Glutamatergic neuron (in vitro differentiated cells): ENCODE measurements around the gene TSC22D1. TPM values are rescaled to one million over a fixed set of nuclear protein-coding genes. Genes with fewer than 3 reads are reported as not detected.

Experiments used
- DNase-seq: peaks from one replicate; pipeline ENCODE4 v3.0.0; 2022
- H3K27ac Mint-ChIP-seq: one replicate; pipeline ENCODE4 v1.8.0; 2020; ENCODE audit warnings: mild to moderate bottlenecking, mixed read lengths, inconsistent platforms; ENCODE audit not compliant: unreplicated experiment
- H3K27me3 Mint-ChIP-seq: one replicate; pipeline ENCODE4 v1.8.0; 2020; ENCODE audit warnings: mild to moderate bottlenecking, moderate library complexity, mixed read lengths, inconsistent platforms; ENCODE audit not compliant: unreplicated experiment
- H3K36me3 Mint-ChIP-seq: one replicate; pipeline ENCODE4 v1.8.0; 2020; ENCODE audit warnings: mild to moderate bottlenecking, mixed read lengths, inconsistent platforms; ENCODE audit not compliant: unreplicated experiment
- H3K4me1 Mint-ChIP-seq: one replicate; pipeline ENCODE4 v1.8.0; 2020; ENCODE audit warnings: mild to moderate bottlenecking, low read depth, mixed read lengths, inconsistent platforms; ENCODE audit not compliant: unreplicated experiment
- H3K4me3 Mint-ChIP-seq: one replicate; pipeline ENCODE4 v1.8.0; 2020; ENCODE audit warnings: mild to moderate bottlenecking, mixed read lengths, inconsistent platforms; ENCODE audit not compliant: unreplicated experiment
- H3K9me3 Mint-ChIP-seq: one replicate; pipeline ENCODE4 v1.8.0; 2020; ENCODE audit warnings: mild to moderate bottlenecking, moderate library complexity, mixed read lengths, inconsistent platforms; ENCODE audit not compliant: unreplicated experiment
- total RNA-seq: library from RNA; stranded (reverse); fragmentation: NEBNext Ultra II Directional; extraction: Animal tissue kit (Norgen Biotek cat#: 25700); gene quantifications from one replicate; pipeline ENCODE4 v1.2.1, GENCODE V29; 2021; ENCODE audit not compliant: unreplicated experiment
- TF ChIP-seq, protein P1 (sequence below): fragments of 200-600 bp; sonication (generic); IDR thresholded peaks from one replicate; pipeline ENCODE4 v1.5.0; 2021; ENCODE audit not compliant: partially characterized antibody, unreplicated experiment

The TSC22D1 gene
- total RNA-seq, 1 donor from 2014 or later = 111 TPM

DNA sequence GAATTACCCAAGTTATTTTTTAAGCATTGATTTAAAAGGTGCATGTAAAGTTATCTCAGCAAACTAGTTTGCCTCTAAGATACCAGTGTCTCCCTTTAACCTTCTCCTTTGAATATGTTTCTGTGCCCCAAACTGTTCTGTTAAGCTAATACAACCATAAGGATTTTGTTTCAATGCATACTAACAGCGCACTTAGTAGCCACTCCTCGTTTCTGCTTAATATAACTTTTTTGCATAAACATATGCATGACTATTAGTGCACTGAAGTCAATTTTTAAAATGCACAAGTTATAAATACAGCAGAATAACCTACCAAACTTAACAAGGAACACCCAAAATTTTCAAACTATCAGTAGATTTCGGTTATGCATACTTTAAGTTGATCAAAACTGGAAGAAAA is 123.1 kb downstream of the TSC22D1 start:
- TF ChIP-seq, protein P1, sequence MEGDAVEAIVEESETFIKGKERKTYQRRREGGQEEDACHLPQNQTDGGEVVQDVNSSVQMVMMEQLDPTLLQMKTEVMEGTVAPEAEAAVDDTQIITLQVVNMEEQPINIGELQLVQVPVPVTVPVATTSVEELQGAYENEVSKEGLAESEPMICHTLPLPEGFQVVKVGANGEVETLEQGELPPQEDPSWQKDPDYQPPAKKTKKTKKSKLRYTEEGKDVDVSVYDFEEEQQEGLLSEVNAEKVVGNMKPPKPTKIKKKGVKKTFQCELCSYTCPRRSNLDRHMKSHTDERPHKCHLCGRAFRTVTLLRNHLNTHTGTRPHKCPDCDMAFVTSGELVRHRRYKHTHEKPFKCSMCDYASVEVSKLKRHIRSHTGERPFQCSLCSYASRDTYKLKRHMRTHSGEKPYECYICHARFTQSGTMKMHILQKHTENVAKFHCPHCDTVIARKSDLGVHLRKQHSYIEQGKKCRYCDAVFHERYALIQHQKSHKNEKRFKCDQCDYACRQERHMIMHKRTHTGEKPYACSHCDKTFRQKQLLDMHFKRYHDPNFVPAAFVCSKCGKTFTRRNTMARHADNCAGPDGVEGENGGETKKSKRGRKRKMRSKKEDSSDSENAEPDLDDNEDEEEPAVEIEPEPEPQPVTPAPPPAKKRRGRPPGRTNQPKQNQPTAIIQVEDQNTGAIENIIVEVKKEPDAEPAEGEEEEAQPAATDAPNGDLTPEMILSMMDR = no peak
- Mint-ChIP-seq H3K27me3 (no peaks in the 10 kb centered on the region), H3K36me3 (peaks cover 8% of the 10 kb centered on the region), H3K27ac (no peak overlapping the region), H3K4me3 (no peak overlapping the region), H3K9me3 (peaks cover 7% of the 10 kb centered on the region), H3K4me1 (no peaks in the 10 kb centered on the region)
- DNase-seq = no peak

DNA sequence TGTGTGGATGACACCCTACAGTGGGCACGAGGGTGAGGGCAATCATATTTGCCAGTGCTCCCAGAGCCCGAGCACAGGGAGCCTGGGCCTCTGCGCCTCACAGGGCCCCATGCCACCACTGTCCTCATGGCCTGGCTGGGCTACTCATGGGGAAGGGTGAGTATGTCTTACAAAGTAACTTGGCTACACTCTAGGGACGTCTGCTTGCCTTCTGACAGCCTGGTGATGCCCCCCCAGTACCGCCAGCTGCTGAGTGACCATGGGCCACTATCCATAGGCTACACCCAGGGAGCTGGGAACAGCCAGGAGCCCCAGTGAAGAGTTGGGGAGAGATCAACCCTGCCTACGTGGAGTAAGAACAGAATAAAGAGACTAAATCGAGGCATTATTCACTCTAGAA is 123.7 kb downstream of the TSC22D1 start:
- no peak overlapping the region for H3K4me3 Mint-ChIP-seq

DNA sequence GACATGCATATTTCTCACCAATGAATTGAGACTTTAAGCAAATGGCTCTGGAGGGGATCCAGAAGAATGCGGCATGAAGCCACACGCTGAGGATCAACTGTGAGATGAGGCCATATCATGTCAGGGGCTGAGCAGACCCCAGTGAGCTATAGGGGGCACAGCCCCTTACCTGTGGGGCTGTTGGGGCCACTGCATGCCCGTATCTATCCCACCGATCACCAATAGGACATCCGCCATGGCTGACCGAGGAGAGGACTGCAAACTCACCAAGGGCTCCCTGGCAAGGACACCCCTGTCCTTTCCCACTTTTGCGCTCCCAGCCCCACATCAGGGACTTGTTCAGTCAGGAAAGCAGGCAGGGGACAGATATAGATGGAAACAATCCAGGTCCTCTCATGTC is 124.5 kb downstream of the TSC22D1 start:
- Mint-ChIP-seq H3K4me3 (no peak overlapping the region), H3K27me3 (no peaks in the 10 kb centered on the region), H3K9me3 (peaks cover 4% of the 10 kb centered on the region), H3K36me3 (peaks cover 8% of the 10 kb centered on the region), H3K27ac (no peak overlapping the region), H3K4me1 (no peaks in the 10 kb centered on the region)
- no peak for DNase-seq
- TF ChIP-seq, protein P1 = no peak

More for the DNA sequence above, 123.7 kb downstream of the TSC22D1 start:
- no peak for DNase-seq
- Mint-ChIP-seq H3K36me3 (peaks cover 8% of the 10 kb centered on the region), H3K27ac (no peak overlapping the region), H3K4me1 (no peaks in the 10 kb centered on the region), H3K27me3 (no peaks in the 10 kb centered on the region), H3K9me3 (peaks cover 7% of the 10 kb centered on the region)
- TF ChIP-seq, protein P1 = no peak

GRCh38 chr13:44451126-44451525 is 125.0 kb downstream of the TSC22D1 start:
- Mint-ChIP-seq H3K27me3 (no peaks in the 10 kb centered on the region), H3K4me3 (no peak overlapping the region)
- TF ChIP-seq, protein P1 = no peak

DNA sequence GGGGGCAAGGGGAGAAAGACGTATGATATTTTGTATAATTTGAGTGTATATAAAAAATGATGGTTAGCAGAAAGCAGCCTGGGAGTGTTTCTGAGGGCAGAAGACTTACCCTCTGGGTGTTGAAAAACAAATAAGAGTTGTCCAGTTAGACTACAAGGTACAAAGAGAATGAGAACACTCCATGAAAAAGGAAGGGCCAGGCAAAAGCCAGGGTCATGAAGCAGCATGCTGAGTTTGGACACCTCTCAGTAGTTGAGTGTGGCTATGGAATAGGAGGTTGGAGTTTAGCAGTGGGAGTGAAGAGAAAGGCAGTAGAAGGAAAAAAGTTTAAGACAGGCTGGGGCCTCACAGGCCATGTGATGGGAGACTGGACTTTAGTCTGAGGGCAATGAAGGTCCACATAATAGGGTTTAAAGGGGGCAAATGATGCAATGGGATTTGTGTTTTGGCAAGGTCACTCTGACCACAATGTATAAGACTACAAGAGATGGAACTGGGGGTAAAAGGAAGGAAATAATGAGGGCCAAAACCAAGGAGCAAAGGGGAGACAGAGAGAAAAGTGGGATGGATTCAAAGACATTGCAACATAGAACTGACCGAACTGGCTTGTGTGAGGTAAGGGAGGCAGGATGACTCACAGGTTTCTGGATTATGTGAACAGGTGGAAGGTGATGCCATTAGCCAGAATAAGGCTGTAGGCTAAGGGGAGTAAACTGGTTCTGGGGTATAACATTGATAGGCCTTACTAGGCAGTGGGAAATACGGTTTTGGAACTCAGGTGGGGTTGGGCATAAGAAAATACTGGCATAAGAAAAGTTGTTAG is 125.9 kb downstream of the TSC22D1 start:
- Mint-ChIP-seq H3K27me3 (no peaks in the 10 kb centered on the region), H3K9me3 (peaks cover 4% of the 10 kb centered on the region), H3K36me3 (no peaks in the 10 kb centered on the region), H3K27ac (no peak overlapping the region), H3K4me3 (no peak overlapping the region), H3K4me1 (no peaks in the 10 kb centered on the region)
- TF ChIP-seq, protein P1 = no peak
- DNase-seq = no peak

More at GRCh38 chr13:44451126-44451525, 125.0 kb downstream of the TSC22D1 start:
- Mint-ChIP-seq H3K36me3 (peaks cover 6% of the 10 kb centered on the region), H3K4me1 (no peaks in the 10 kb centered on the region), H3K27ac (no peak overlapping the region), H3K9me3 (peaks cover 4% of the 10 kb centered on the region)
- no peak for DNase-seq
